Measurements from ENCODE around the gene LUZP1.

GRCh38 chr1:23210963-23211362 lies 42.3 kb upstream of the LUZP1 start:
- no peak for TF ChIP-seq CTCF (IDR thresholded peaks at IDR 0.05)
- no peak for TF ChIP-seq POLR2A (IDR thresholded peaks at IDR 0.05)

Measured in adrenal gland (tissue), 5 donors.